ENCODE results near the gene FBXL19.

The FBXL19 gene

DNA sequence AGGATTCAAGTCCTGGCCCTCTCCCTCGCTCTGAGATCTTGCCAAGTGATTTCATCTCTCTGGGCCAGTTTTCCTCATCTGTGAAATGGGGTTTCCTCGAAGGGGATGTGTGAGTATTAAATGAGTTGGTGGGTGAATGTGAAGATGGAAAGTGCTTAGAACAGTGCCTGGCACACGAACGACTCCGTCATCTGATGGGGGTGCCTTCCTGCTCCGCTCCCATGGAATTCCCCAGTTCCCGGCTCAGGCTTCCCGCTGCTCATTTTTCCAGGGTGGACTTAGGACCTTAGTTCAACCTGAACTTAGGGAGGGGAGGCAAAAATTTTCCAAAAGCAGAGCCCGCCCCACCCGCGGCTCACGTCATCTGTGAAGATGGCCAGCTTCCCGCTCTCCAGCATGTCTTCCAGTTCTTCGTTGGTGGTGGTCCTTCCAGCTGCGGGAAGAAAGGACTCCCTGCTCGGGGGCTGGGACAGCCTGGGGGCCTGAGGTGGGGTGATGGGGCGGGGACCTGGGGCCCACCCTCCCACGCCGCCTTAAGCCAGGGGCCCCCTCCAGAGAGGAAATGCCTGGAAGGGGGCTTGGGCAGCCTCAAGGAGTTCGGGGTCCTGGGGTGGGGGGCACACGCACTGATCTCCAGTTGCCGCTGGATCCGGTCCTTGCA lies 73.1 kb downstream of the FBXL19 start:
- no peak for TF ChIP-seq CTCF (IDR thresholded peaks at IDR 0.05; ENCODE audit: insufficient read depth, low read length, missing control alignments)
- DNase-seq (ENCODE audit: low read depth, low spot score), result no peak
- H3K4me3 ChIP-seq (ENCODE audit: low read depth, low read length), result peak overlapping the region; percentile 59
- POLR2A ChIA-PET, result no interaction called here
- CTCF ChIA-PET, result interaction anchor here (1.2 to 5.6 kb wide), 3 partner anchors 12 to 113 kb away, joined by 3 to 49 read pairs (median 5); partner anchors contain the start of gene HSD3B7

DNA sequence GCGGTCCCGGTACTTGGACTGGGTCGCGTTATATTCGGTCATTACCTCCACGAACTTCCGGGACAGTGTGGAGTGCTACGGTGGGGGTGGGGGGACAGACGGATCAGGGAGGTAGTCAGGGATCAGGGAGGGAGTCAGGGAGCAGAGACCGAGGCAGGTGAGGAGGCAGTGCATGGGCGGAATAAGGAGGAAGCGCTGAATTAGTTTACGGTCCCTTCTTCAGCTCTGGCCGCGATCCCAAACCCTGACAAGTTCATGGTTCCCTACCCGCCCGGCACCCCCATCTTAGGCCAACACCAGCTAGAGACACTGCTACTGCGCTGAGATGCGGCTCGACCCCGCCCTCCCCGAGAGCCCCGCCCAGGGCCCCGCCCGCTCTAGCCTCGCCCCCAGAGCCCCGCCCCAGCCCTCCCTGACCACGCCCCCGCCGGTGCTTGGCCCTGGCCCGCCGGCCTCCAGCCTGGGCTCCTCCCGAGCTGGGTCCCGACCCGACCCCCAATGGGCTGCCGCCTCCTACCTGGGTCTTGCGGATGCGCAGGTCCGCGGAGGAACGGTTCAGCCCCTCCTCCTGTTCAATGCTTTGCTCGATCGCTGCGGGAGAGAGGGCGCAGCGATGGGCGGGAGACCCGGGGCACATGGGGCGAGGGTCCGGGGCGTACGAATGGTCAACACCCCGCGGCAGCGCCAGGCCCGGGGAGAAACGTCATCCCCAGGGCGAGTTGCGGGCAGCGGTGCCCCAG lies 73.8 kb downstream of the FBXL19 start:
- peak overlapping the region; percentile 59 for H3K4me3 ChIP-seq (ENCODE audit: low read depth, low read length)
- ChIA-PET POLR2A (interaction anchor here (1.6 kb wide), 1 partner anchor 11 kb away, joined by 4 read pairs; no protein-coding TSS in a partner anchor), CTCF (interaction anchor here (1.7 to 5.6 kb wide), 2 partner anchors 13 to 44 kb away, joined by 5 to 49 read pairs; partner anchors contain the start of gene HSD3B7)
- TF ChIP-seq CTCF (IDR thresholded peaks at IDR 0.05; ENCODE audit: insufficient read depth, low read length, missing control alignments), result no peak
- no peak for DNase-seq (ENCODE audit: low read depth, low spot score)

- no peak for DNase-seq (ENCODE audit: low read depth, low spot score)
- ChIA-PET POLR2A (interaction anchor here (0.8 to 1.6 kb wide), 6 partner anchors 12 to 182 kb away, joined by 3 to 5 read pairs (median 4); partner anchors contain the start of genes FUS, ZNF646 and ZNF668), CTCF (interaction anchor here (0.7 to 5.6 kb wide), 8 partner anchors 10 to 445 kb away, joined by 3 to 49 read pairs (median 4); partner anchors contain the start of gene HSD3B7)
- H3K4me3 ChIP-seq (ENCODE audit: low read depth, low read length), result peak overlapping the region; percentile 59
- no peak for TF ChIP-seq CTCF (IDR thresholded peaks at IDR 0.05; ENCODE audit: insufficient read depth, low read length, missing control alignments)
Observed at GRCh38 chr16:30997725-30998711, 74.6 kb downstream of the FBXL19 start.
